ENCODE data around the gene TBC1D22A.

DNA sequence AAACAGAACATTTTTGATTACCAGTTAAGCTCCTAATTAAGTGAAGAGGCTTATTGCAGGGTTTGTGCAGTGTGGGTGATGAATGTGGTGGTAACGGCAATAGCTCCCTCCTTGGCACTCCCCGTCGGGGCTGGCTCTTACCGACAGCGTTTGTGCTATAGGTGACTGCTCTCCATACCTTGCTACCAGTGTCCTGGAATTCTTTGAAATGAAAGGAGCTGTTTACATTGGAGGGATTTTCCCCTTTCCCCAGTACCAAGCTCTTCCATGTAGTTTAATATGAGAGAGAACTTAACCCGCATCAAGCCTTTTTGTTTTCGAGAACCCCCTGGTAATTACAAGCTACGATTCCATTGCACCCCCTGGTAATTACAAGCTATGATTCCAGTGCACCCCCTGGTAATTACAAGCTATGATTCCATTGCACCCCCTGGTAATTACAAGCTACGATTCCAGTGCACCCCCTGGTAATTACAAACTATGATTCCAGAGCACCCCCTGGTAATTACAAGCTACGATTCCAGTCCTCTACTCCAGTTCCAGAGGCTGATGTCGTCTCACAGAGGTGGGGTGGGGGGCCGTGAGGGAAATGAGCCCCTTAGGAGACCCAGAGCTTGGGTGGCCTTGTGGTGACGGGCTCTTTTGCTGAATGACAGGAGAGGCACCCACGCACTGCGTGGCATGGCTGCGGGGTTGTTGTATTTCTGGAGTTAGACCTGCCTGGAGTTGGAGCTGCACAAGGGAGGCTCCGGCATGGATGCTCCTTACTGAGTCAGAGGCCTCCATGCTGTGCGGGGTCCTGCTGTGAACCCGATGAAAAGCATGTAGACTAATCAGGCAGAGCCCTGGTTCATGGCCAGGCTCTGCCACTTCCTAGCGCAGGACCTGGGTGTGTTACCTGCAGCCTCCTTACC lies 205.3 kb downstream of the TBC1D22A start:
- no peak for TF ChIP-seq POLR2A (IDR thresholded peaks at IDR 0.05; ENCODE audit: low read length)
- no peak for TF ChIP-seq GATA1 (IDR thresholded peaks at IDR 0.05; ENCODE audit: low read depth, low read length)
